SK-N-SH (cell line): ENCODE data around the gene BCL11B. TPM values are rescaled to one million over a fixed set of nuclear protein-coding genes. Genes with fewer than 3 reads are reported as not detected.

Experiments
- CTCF ChIA-PET: fragments of 300-600, 350-600 bp; formaldehyde crosslinking; extraction: SDS; loops from one replicate; lab custom pipeline; 2021; lab: Yijun Ruan, JAX
- POLR2A ChIA-PET: fragments of 350-600 bp; sonication (Branson Sonifier 250); formaldehyde crosslinking; extraction: SDS; loops from one replicate; lab custom pipeline; 2020; ENCODE audit warnings: antibody characterized with exemption, inconsistent platforms; lab: Yijun Ruan, JAX
- DNase-seq: peaks from one replicate; pipeline ENCODE4 v3.0.0; 2012
- H2AFZ ChIP-seq: fragments of 200-600 bp; sonication (generic); 2 replicates; pipeline ENCODE4 v1.8.1; 2016; ENCODE audit warnings: antibody characterized with exemption, mild to moderate bottlenecking, low read depth
- H3F3A ChIP-seq: fragments of 200-600 bp; sonication (generic); replicated peaks from 2 replicates; pipeline ENCODE3; 2016; ENCODE audit warnings: antibody characterized with exemption, mild to moderate bottlenecking; ENCODE audit not compliant: insufficient read depth
- H3K27ac ChIP-seq, 2 experiments: fragments of 200-500 bp in 1 of 2; fragments of 200-600 bp in 1 of 2; sonication (Bioruptor generic) in 1 of 2; sonication (generic), shearing (Covaris generic) in 1 of 2; 2 replicates each; pipeline versions ENCODE4 v1.5.1 to v1.6.1; 2014 to 2016; ENCODE audit warnings: low read depth in 2 of 2, inconsistent platforms in 1 of 2, low read length in 1 of 2, mild to moderate bottlenecking in 1 of 2, mixed read lengths in 1 of 2
- H3K27me3 ChIP-seq: fragments of 200-600 bp; sonication (generic), shearing (Covaris generic); 2 replicates; pipeline ENCODE4 v1.6.1; 2016; ENCODE audit warnings: mixed run types; ENCODE audit not compliant: insufficient read depth
- H3K36me3 ChIP-seq, 2 experiments: fragments of 200-500 bp in 1 of 2; fragments of 200-600 bp in 1 of 2; sonication (Bioruptor generic) in 1 of 2; sonication (generic) in 1 of 2; replicated peaks in 1 of 2; 2 replicates each; pipeline versions ENCODE3 to v1.5.1; 2014 to 2016; ENCODE audit warnings: low read length in 1 of 2, mild to moderate bottlenecking in 1 of 2; ENCODE audit not compliant: insufficient read depth in 2 of 2, control insufficient read depth in 1 of 2
- H3K4me1 ChIP-seq, 2 experiments: fragments of 200-500 bp in 1 of 2; fragments of 200-600 bp in 1 of 2; sonication (Bioruptor generic) in 1 of 2; sonication (generic), shearing (Covaris generic) in 1 of 2; 2 replicates each; pipeline versions ENCODE4 v1.5.1 to v1.6.1; 2014 to 2016; ENCODE audit warnings: low read depth in 1 of 2, low read length in 1 of 2, mixed run types in 1 of 2; ENCODE audit not compliant: insufficient read depth in 2 of 2, control insufficient read depth in 1 of 2
- H3K4me2 ChIP-seq: fragments of 200-600 bp; sonication (generic), shearing (Covaris generic); 2 replicates; pipeline ENCODE4 v1.6.1; 2017; ENCODE audit warnings: mixed run types
- H3K4me3 ChIP-seq, 2 experiments: fragments of 200-500 bp in 1 of 2; fragments of 200-600 bp in 1 of 2; sonication (Bioruptor generic) in 1 of 2; sonication (generic), shearing (Covaris generic) in 1 of 2; 2 replicates each; pipeline versions ENCODE4 v1.5.1 to v1.8.1; 2014 to 2016; ENCODE audit warnings: low read depth in 2 of 2, inconsistent platforms in 1 of 2, low read length in 1 of 2, mild to moderate bottlenecking in 1 of 2, mixed read lengths in 1 of 2, moderate library complexity in 1 of 2
- H3K79me2 ChIP-seq: fragments of 200-600 bp; sonication (generic); 2 replicates; pipeline ENCODE4 v1.8.1; 2017; ENCODE audit warnings: mild to moderate bottlenecking; ENCODE audit not compliant: insufficient read depth
- H3K9ac ChIP-seq: fragments of 200-600 bp; sonication (generic); 2 replicates; pipeline ENCODE4 v1.6.1; 2017; ENCODE audit warnings: mixed run types
- H3K9me2 ChIP-seq: fragments of 200-600 bp; sonication (generic); 2 replicates; pipeline ENCODE4 v1.6.1; 2017; ENCODE audit warnings: mixed run types
- H3K9me3 ChIP-seq: fragments of 200-600 bp; sonication (generic); 2 replicates; pipeline ENCODE4 v1.6.1; 2017; ENCODE audit warnings: mixed run types, mild to moderate bottlenecking, moderate library complexity
- H4K20me1 ChIP-seq: fragments of 200-600 bp; sonication (generic); 2 replicates; pipeline ENCODE4 v1.6.1; 2017; ENCODE audit warnings: mild to moderate bottlenecking, mixed run types; ENCODE audit not compliant: insufficient read depth
- CHD2 ChIP-seq: fragments of 150-350 bp; IDR thresholded peaks from 2 replicates; pipeline ENCODE4 v1.6.1; 2018; ENCODE audit warnings: low read length; ENCODE audit not compliant: partially characterized antibody
- ELF1 ChIP-seq: IDR thresholded peaks from 2 replicates; pipeline ENCODE4 v1.4.0; 2012
- EP300 ChIP-seq, 2 experiments: IDR thresholded peaks; 2 replicates each; pipeline versions ENCODE4 v1.4.0 to v1.6.1; 2012; ENCODE audit warnings: borderline replicate concordance in 1 of 2, low read depth in 1 of 2, low read length in 1 of 2
- EZH2phosphoT487 ChIP-seq: fragments of 200-600 bp; sonication (generic); IDR thresholded peaks from 2 replicates; pipeline ENCODE4 v1.6.1; 2017; ENCODE audit warnings: low read depth, mixed run types, mild to moderate bottlenecking, antibody characterized with exemption, moderate library complexity, borderline replicate concordance
- GABPA ChIP-seq: IDR thresholded peaks from 2 replicates; pipeline ENCODE4 v1.4.0; 2012; ENCODE audit warnings: low read depth, mild to moderate bottlenecking
- JUND ChIP-seq: IDR thresholded peaks from 2 replicates; pipeline ENCODE4 v1.4.0; 2012
- MEF2A ChIP-seq: IDR thresholded peaks from 2 replicates; pipeline ENCODE4 v1.4.0; 2012; ENCODE audit warnings: low read depth, borderline replicate concordance
- MXI1 ChIP-seq: IDR thresholded peaks from 2 replicates; pipeline ENCODE4 v1.6.1; 2012; ENCODE audit warnings: mild to moderate bottlenecking, low read depth, low read length, improper control_type of control experiment
- NFIC ChIP-seq: IDR thresholded peaks from 2 replicates; pipeline ENCODE4 v1.4.0; 2012; ENCODE audit warnings: borderline replicate concordance
- NRF1 ChIP-seq: IDR thresholded peaks from 2 replicates; pipeline ENCODE4 v1.6.1; 2012; ENCODE audit warnings: low read depth, mild to moderate bottlenecking, low read length
- PBX3 ChIP-seq: IDR thresholded peaks from 2 replicates; pipeline ENCODE4; 2012
- RCOR1 ChIP-seq: fragments of 150-350 bp; IDR thresholded peaks from 2 replicates; pipeline ENCODE4 v1.6.1; 2017; ENCODE audit warnings: antibody characterized with exemption, low read length
- REST ChIP-seq: IDR thresholded peaks from 2 replicates; pipeline ENCODE4 v1.6.1; 2012; ENCODE audit warnings: mild to moderate bottlenecking, low read depth, low read length, moderate library complexity
- RFX5 ChIP-seq: IDR thresholded peaks from 2 replicates; pipeline ENCODE4 v1.6.1; 2012; ENCODE audit warnings: mild to moderate bottlenecking, improper control_type of control experiment, low read length
- RXRA ChIP-seq: IDR thresholded peaks from 2 replicates; pipeline ENCODE4 v1.4.0; 2012; ENCODE audit warnings: low read depth, mild to moderate bottlenecking, borderline replicate concordance
- TCF12 ChIP-seq: IDR thresholded peaks from 2 replicates; pipeline ENCODE4 v1.4.0; 2012
- TEAD4 ChIP-seq: IDR thresholded peaks from 2 replicates; pipeline ENCODE4 v1.4.0; 2012; ENCODE audit warnings: mild to moderate bottlenecking, borderline replicate concordance; ENCODE audit not compliant: insufficient read depth
- ZBTB33 ChIP-seq: IDR thresholded peaks from 2 replicates; pipeline ENCODE4 v1.4.0; 2012; ENCODE audit warnings: low read depth, borderline replicate concordance
- WGBS: methylation state at CpG from one replicate; pipeline ENCODE4 v1.1.6; 2017; ENCODE audit warnings: low lambda C conversion rate; 5-methylcytosine and 5-hydroxymethylcytosine counted together
- polyA plus RNA-seq, 3 experiments: library from polyadenylated mRNA; depleted of rRNA; stranded (reverse); fragments of >200 nt; gene quantifications; 2 replicates each; pipeline ENCODE4 v1.2.3, GENCODE V29; 2012

Gene BCL11B
- polyA plus RNA-seq, 1 of the 3 experiments (the other 2 are of a cell fraction): not detected

GRCh38 chr14:99147366-99147740 is 124.6 kb downstream of the BCL11B start:
- Histone ChIP-seq H3K9me3 (no peaks in the 10 kb centered on the region; the same call in 1 of the 2 replicates), H3K4me3 (no peak overlapping the region), H4K20me1 (no peaks in the 10 kb centered on the region), H3K4me1 (no peaks in the 10 kb centered on the region), H3K36me3 (no peaks in the 10 kb centered on the region), H3K9me2 (no peaks in the 10 kb centered on the region), H3K27ac (no peak overlapping the region), H3K79me2 (no peaks in the 10 kb centered on the region), H3K27me3 (peaks cover 44% of the 10 kb centered on the region), H3K9ac (no peak overlapping the region), H2AFZ (no peak overlapping the region), H3F3A (no peaks in the 10 kb centered on the region), H3K4me2 (no peak overlapping the region)
- 7% methylated on average over 5 of the region's 5 CpGs for WGBS
- DNase-seq: no peak
- CTCF ChIA-PET: no interaction called here
- TF ChIP-seq RCOR1: no peak
- TF ChIP-seq TEAD4: no peak
- no peak for TF ChIP-seq RXRA
- no peak for TF ChIP-seq EZH2phosphoT487
- no peak for TF ChIP-seq EP300 (IDR thresholded peaks at IDR 0.05; ENCODE audit: borderline replicate concordance in 1 of 2, low read depth in 1 of 2, low read length in 1 of 2)
- TF ChIP-seq NFIC: no peak
- TF ChIP-seq GABPA: no peak
- TF ChIP-seq ZBTB33: no peak
- no peak for TF ChIP-seq PBX3
- no peak for TF ChIP-seq MEF2A
- no peak for TF ChIP-seq REST
- TF ChIP-seq CHD2: no peak
- TF ChIP-seq NRF1: no peak
- TF ChIP-seq ELF1: no peak
- no peak for TF ChIP-seq MXI1
- TF ChIP-seq RFX5: no peak
- TF ChIP-seq JUND: no peak
- TF ChIP-seq TCF12: no peak
- POLR2A ChIA-PET: no interaction called here
